HG03565 (cell line): ENCODE data around the gene PITPNB.

Experiments used
- ATAC-seq: cut with Tn5 transposase; IDR thresholded peaks from one replicate; pipeline ENCODE4 v1.9.1; 2021; ENCODE audit warnings: mild to moderate bottlenecking, moderate library complexity; ENCODE audit not compliant: unreplicated experiment

Gene PITPNB

GRCh38 chr22:27863001-27863400 lies 56.1 kb downstream of the PITPNB start:
- ATAC-seq = no peak

DNA sequence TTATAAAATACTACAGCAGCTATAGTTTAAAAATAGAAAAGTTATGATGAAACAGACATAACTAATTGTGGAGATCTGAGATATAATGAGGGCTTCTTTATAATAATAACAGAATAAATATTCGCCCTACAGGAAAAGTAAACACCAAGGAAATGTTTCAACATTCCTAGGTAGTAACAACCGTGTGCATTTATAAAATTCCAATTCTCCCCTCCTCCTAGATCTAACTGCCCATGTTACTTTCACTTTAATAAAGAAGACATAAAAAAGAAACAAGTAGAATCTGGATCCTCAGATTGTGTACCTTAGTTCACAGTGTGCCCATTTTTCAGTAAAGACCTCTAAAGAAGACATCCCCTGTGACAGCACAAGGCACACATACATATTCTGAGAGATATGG lies 59.7 kb downstream of the PITPNB start:
- no peak for ATAC-seq

- ATAC-seq = no peak
These were observed 60.4 kb downstream of the PITPNB start for GRCh38 chr22:27858626-27859025.

DNA sequence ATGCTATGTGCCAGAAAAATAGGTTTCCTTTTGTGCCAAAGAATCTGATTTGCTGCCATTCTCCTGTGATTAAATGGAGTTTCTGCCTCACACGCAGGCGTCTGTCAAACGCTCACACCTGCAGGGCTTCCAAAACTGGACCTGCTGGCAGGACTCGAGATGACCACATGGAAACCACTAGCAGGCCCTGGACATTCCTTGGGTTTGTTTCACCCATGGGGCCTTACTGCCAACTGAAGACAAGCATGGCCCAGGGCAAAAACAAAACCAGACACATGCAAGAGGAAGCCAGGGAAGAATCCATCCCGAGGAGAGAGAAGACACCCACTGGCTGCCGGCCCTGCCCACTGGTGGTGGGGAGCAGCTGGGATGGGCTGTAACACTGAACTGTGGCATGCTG lies 61.6 kb downstream of the PITPNB start:
- no peak for ATAC-seq

DNA sequence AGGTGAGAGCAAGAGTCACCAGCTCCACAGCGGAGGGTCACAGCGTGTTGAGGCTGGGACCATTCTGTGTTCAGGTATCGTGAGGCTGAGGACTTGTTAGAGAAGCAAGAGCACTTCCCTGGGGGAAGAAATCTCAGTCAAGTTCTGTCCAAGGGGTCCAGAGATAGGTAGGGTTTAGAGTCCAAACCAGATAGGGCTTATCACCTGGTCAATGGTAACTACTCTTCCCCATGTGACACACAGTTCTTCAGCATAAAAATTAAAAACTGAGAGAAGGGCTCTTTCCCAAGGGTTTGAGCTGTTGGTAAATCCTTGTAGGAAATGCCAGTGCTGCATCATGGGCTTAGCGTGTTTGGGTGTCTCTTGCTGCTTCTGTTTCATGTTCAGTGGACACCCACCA lies 62.7 kb downstream of the PITPNB start:
- no peak for ATAC-seq

DNA sequence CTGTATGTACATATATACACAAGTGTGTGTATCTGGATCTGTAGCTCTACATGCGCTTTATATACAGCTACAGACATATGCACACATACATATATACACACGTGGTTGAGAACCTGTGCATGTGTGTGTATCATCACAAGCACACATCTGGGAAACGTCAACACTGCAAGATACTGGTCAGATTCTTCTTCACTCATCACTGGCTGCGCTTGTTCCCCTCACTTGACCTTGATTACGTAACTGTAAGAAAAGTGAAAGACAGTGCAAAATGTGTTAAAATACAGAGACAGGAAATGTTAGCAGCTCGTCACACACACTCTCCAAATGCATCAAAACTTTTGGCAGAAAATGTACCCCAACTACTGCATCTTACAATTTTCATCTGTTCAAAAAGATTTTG lies 65.6 kb downstream of the PITPNB start:
- no peak for ATAC-seq

DNA sequence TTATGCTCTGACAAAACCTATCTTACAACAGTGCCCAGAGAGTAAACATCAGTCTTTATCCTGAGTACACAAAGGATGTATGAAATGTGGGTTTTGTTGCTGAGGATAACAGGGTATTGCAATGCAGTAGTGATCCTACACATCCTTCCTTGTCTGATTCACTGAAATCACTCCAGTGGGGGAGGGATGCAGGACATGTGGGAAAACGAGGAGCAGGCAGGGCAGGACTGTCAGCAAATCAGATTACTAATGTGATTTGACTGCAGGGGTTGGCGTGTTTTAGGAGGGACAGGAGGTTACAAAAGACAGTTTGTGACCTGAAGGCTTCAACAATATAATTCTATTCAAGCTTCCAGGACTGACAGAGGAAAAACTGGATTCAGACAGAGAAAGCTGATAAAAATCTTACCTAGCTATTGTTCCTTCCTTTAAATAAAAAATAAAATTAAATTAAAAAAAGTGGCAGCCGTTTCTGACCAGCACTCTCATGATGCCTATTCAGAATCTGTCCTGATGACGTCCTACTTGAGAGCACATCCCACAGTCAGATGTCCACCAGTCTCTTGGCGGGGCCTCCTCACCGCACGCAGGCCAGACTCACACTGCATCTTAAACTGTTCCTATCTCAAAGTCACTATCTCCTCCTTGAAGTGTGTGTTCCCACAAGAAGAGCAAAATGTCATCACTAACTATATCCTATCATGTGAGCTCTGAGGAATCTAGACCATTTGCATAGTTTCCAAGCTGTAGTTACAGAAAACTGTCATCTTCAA lies 66.9 kb downstream of the PITPNB start:
- ATAC-seq = no peak

GRCh38 chr22:27850000-27850521 lies 69.0 kb downstream of the PITPNB start:
- no peak for ATAC-seq

DNA sequence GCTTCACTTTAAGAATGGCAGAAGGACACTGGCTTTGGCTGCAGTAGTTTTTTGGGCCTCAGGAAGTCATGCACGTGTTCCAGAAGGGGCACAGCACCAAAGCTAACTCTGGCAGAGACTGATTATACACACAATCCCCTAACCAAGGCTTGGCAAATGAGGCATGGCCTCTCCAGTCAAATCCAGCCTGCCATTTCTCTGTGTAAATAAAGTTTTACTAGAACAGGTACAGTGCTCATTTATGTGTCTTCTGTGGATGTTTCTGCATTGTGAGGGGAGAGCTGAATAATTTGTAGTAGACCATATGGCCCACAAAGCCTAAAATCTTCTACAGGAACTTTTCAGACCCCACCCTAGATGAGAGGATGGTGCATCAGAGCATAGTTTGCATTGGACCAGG lies 71.1 kb downstream of the PITPNB start:
- ATAC-seq = no peak

DNA sequence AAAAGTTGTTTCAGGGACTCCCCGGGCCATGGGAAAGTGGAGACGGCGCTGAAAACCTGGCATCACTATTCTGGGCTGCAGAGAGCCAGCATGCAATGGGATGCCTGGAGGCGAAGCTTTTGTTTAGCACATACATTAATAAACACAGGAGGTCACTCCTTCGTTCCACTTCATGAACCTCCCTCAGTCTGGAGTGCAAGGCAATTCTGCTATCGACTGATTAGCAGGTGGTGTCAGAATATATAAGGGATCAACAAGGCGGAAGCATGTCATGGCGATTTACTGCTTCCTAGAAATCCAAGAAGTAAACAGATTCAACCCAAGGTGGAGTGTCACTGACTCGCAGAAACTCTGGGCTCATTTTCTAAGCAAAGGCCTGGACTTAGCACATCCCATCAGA lies 72.1 kb downstream of the PITPNB start:
- ATAC-seq = no peak

GRCh38 chr22:27846248-27846757 lies 72.8 kb downstream of the PITPNB start:
- ATAC-seq = no peak

DNA sequence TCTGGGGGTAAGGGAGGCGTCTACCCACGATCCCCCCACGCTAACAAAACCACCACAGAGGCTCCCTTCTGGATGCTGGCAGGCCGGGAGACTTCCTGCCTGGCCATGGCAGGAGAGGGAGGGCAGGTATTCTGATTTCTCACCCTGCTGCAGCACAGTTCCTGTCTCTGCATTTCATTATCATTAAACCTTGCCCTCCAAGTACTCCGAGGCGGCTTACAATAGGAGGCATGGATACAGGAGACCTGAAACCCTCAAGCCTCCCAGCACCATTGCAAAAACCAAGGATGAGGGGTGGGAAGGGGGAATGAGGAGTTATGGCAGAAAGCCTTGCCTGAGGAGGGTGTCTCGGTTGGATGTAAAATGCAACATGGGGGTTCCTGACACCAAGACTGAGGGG lies 73.4 kb downstream of the PITPNB start:
- ATAC-seq = no peak

DNA sequence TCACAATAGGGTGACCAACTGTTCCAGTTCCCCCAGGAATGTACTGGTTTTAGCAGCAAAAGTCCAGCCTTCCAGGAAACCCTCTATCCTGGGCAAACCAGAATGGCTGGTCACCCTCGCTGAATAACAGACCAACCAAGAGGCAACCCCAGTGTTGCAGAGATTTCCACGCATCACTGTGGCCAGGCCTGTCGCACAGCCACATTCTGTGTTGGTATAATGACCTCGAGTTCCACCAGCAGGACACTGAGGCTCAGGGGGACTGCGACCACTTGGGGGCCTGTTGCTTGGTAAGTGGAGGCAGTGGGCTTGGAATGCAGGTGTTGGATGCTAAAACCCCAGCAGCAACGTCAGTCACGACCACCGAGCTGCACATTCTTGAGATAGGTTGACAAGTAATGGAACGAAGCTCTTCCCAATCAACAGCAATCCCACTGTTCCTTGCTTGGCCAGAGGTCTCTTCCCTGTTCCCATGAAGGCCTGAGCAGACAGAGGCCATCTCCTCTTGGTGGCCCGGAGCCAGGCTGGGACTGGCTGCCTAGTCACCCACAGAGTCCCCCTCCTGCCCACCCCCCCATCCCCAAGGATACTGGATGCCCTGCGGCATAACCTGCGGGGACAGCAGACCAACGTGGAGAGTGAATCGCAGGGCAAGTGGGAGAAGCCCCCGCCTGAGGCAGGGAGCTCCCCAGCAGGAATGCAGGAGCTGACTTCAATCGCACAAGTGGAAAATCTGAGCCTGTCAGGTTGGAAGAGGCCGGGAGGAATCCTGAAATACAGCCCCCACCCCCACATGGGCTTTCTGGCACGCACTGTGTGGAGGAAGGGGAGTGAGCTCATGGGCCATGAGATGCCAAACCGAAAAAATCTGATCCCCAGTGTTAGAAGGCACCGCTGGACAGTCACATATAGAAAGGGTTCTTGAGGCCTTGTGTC lies 74.1 kb downstream of the PITPNB start:
- no peak for ATAC-seq

DNA sequence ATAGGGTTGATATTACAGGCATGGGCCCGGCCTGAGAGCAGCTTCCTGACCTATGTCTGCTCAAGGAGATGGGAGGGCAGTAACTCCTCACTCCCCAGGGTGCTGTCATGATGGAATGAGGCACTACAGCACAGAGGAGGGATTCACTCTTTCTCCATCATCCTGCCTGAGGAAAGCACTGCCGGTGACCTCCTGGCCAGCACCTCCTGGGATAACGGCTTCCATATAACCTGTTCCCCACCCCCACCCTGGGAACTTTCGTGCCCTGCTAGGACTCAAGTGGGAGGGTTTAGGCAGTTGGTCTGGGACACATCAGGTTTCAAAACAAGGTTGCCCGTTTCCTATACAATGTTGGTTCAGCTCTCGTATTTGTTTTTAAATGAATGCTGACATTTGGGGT lies 74.8 kb downstream of the PITPNB start:
- no peak for ATAC-seq

- ATAC-seq = no peak
These were observed 75.6 kb downstream of the PITPNB start for GRCh38 chr22:27843441-27843840.

DNA sequence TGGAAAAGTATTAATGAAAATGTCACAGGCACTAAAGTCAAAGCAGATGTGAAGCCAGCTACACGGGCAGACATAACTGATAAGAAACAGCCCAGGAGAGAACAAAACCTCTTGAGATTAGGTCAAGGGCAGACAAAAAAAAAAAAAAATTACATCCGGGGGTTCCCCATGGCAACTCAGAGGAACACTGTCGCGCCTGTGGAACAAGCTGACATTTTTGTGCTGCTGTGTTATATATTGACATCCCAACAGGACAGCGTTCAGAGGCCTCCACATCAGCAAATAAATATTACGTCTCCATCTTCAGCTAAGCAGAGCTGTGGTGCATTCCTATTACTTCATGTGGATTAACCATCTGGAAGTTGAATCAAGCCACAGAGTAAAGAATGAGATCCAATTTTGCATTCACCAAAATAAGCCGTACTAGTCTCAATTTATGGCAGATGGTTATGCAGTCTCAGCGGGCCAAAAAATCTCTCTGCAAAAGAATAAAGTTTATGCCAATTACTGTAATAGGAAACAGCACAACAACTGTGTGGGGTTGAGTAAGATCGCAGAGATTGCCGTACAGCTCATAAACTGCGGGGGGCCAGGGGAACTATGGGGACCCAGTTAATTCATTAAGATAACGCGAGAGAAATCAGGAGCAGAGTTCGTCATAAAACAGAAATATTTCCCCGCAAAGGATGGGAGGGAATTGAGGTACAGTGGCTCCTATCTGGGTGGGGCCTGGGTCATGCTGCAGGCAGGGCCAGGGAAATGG lies 76.2 kb downstream of the PITPNB start:
- no peak for ATAC-seq

- ATAC-seq = no peak
These were observed 76.9 kb downstream of the PITPNB start for GRCh38 chr22:27842201-27842600.

DNA sequence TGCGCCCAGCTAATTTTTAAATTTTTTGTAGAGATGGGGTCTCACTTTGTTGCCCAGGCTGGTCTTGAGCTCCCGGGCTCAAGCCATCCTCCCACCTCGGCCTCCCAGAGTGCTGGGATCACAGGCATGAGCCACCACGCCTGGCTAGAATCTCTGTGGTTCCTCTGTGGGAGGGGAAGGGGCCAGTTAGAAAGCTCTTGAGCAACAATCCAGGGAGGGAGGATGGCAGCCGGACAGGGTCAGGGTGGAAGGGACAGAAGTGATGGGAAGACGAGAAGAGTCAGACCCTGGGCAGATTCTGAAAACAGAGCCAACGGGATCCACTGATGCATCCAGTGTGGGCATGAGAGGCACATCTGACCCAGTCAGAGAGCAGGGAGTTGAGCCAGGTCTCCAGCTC lies 78.6 kb downstream of the PITPNB start:
- no peak for ATAC-seq

- no peak for ATAC-seq
These were observed 79.9 kb downstream of the PITPNB start for GRCh38 chr22:27839057-27839660.

DNA sequence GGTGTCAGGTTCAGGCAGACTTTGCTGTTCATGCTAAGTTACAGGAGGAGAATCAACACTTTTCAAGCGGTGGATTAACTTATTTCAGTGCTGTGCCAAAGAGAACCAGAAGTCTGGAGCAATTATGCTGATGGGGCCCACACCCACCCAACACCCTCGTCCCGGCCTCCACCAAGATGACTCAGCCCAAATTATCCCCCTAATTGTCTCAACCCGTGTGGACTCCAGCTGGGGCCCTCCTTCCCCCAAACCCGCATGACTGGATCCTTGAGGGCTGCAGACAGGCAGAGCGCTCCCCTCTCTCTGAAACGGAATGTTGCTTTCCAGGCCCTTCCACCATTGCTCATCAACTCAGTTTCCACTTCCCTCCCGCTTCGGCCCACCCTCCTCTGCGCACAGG lies 82.9 kb downstream of the PITPNB start:
- no peak for ATAC-seq

DNA sequence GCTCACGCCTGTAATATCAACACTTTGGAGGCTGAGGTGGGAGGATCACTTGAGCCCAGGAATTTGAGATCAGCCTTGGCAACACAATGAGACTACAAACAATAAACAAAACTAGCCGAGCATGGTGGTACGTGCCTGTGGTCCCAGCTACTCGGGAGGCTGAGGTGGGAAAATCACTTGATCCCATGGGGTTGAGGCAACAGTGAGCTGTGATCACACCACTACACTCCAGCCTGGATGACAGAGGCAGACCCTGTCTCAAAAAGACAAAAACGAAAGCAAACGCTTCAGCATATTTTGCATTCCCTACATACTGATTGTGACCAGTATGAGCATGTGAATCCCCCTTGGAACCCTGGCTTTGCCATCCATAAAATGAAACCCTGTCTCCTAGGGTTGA lies 83.6 kb downstream of the PITPNB start:
- no peak for ATAC-seq
